GM12872 (cell line): ENCODE results near the gene CACNG7.

ENCODE experiments used
- CTCF ChIP-seq: IDR thresholded peaks from 3 replicates; pipeline ENCODE4 v1.5.1; 2011; ENCODE audit warnings: low read depth, mild to moderate bottlenecking, low read length, moderate library complexity; ENCODE audit not compliant: insufficient read depth

CACNG7 gene

GRCh38 chr19:53908935-53909415, at the start of gene CACNG7:
TSS of gene CACNG7 (plus strand) at chr19:53909278. CDS start at chr19:53912832, 3,554 bp downstream.
- no peak for TF ChIP-seq CTCF

GRCh38 chr19:53864308-53864836, 44.7 kb upstream of the CACNG7 start:
- no peak for TF ChIP-seq CTCF

- no peak for TF ChIP-seq CTCF
These were observed 43.6 kb upstream of the CACNG7 start for GRCh38 chr19:53865523-53865917.

GRCh38 chr19:53865918-53866864, 42.9 kb upstream of the CACNG7 start:
- TF ChIP-seq CTCF: no peak

GRCh38 chr19:53866865-53867224, 42.2 kb upstream of the CACNG7 start:
- TF ChIP-seq CTCF: no peak

GRCh38 chr19:53867225-53868090, 41.6 kb upstream of the CACNG7 start, which contains the start of gene MYADM:
TSS of gene MYADM (plus strand) at chr19:53867883. CDS start at chr19:53873530, 5,647 bp downstream.
- no peak for TF ChIP-seq CTCF
